SHP77 treated with DMSO at 0.1 percent for 48 hours (cell line): ENCODE results near the gene DDX54.

ENCODE experiments used
- DNase-seq: peaks from one replicate; lab custom pipeline; 2025; lab: John Stamatoyannopoulos, UW

The DDX54 gene

DNA sequence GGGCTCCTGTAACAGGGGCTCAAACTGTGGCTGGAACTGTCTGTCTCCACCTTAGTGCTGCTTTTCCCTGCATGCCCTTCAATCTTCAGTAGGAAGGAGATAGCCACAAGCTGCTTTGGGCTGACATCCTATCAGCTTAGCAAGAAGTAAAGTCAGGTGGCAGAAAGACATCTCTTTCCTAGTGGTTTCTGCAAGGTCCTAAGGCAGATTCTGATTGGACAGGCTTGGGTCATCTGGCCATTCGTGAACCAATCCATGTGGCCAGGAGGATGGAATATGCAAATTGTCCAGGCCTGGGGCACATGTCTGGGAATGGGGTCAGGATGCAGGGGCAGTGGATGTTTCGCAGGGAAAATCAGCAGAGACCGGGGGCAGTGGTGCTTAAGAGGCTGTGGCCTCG lies 5.5 kb upstream of the DDX54 start:
- DNase-seq = no peak

DNA sequence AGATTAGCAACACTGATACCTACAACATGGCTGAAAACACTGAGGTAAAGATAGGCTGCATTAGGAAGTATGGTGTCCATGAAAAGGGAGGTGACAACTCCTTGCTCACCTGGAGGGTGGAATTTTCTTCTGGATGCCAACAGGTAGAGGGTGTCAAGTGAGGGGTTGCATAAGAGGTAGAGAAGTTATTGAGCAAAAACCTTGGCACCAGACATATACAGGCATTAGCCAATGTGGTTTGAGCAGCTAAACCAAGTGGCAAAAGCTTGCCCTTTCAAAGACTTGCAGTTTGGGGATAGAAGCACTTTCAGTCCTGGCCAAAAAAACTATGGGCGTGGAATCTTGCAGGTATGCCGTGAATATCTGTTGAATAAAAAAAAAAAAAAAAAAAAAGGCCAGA lies 4.1 kb upstream of the DDX54 start:
- DNase-seq = no peak

DNA sequence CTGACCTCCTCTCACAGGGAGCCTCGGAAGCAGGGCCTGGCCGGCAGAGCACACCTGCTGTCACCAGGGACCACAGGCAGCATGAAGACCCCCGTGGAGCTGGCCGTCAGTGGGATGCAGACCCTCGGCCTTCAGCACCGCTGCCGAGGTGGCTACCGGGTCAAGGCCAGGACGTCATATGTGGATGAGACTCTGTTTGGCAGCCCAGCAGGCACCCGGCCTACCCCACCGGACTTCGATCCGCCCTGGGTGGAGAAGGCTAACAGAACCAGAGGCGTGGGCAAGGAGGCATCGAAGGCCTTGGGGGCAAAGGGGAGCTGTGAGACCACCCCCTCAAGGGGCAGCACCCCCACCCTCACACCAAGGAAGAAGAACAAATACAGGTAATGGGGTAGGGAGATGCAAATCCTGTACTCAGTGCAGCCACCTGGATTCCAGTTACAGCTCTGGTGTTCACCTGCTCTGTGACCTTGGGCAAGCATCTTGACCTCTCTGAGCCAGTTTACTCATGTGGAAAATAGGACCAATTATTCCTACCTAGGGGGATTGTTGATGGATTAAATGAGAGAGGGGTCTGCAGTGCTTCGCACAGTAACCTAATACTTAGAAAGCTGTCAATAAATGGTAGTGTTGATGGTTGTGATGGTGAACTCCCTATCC lies 1.5 kb upstream of the DDX54 start:
- no peak for DNase-seq

DNA sequence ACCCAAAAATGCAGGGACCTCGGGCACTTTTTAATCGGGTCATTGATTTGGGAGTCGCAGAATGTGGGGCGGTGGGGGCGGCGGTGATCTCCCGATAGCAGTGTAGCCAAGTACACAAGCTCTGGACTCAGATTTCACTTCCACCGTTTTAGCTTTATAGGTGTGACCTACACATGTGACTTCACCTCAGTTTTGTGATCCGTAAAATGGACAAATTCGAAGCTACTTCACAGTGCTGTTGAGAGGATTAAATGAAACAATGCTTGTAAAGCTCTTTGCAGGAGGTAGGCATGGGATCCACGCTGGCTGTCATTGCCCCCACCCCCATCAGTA lies 721 bp upstream of the DDX54 start:
- DNase-seq = no peak

DNA sequence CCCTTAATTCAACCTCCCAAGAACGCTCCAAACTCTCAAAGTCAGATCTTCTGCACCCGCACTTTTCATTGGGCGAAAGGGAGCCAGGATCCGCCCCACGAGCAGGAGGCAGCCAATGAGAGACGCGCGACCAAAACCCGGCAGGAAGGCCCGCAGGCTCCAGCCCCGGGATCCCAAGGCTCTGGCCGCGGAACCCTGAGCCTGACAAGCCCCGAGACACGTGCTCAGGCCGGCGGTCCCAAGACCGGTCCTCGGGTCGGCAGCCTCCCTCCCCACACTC lies 438 bp downstream of the DDX54 start:
- peak; percentile 57 for DNase-seq

DNA sequence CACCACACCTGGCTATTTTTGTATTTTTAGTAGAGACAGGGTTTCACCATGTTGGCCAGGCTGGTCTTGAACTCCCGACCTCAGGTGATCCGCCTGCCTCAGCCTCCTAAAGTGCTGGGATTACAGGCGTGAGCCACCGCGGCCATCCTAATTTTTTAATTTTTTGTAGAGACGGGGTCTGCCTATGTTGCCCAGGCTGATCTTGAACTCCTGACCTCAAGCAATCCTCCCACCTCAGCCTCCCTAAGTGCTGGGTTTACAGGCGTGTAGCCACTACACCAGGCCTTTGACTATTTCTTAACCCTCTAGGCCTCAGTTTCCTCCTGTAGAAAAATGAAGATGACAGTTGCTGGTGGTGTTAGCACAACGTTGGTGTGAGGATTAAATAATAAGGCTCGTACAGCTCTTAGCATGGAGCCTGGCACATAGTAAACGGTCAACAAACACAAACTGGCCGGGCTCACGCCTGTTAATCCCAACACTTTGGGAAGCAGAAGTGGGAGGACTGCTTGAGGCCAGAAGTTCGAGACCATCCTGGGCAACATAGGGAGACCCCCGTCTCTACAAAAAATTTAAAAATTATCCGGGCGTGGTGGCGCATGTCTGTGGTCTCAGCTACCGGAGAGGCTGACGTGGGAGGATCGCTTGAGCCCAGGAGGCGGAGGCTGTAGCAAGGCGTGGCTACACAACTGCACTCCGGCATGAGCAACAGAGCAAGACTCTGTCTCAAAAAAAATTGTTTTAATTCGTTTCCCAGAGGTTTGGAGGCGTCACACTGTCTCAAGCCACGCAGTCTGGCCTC lies 979 bp downstream of the DDX54 start:
- DNase-seq = no peak

DNA sequence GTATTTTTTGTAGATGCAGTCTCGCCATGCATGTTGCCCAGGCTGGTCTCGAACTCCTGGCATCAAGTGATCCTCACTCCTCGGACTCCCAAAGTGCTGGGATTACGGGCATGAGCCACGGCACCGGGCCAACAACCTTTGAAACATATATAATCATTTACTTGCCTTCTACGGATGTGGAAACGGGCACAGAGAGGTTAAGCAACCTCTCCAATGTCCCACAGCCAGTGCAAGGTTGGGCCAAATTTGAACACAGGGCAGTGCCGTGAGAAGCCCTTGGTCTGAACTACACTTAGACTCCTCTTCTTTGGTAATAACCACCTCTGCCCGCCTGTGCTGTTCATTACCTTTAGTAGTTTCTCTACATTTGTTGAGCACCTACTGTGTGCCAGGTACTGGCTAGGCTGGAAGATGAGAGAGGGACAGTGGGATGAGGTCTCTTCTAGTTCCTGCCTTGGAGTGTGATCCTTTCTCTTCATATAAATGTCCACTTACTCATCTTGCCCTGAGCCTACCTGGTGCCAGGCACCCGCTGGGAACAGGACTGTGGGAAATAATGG lies 2.2 kb downstream of the DDX54 start:
- no peak for DNase-seq

DNA sequence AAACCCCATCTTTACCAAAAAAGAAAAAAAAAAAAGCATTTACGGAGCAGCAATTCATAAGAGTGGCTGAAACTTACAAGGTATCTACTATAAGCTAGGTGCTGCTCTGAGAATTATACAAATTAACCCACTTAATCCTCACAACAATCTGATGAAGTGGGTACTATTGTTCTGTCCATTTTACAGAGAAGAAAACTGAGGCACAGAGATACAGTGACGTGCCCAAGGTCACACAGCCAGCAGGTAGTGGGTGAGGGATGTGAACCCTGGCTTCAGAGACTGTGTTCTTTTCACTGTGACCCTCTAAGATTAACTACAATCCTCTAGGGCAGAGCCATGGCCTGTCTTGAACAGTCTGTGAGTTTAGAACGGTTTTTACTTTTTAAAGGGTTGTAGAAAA lies 3.3 kb downstream of the DDX54 start:
- DNase-seq = no peak

DNA sequence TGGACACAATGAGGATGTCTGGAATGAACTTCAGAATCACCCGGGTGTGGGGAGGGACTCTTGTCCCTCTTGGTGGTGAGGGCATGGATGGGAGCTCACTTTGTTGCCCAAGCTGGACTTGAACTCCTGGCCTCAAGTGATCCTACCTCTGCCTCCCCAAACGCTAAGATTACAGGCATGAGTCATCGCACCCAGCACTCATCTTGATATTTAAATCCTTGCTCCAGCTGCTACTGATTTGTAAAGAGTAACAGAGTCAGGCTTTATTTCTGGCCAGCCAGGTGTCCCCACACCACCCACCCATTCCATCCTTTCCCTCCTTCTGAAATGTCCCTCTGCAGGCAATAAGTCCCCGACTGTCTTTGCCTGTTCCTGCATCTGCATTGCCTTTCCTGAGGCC lies 4.9 kb downstream of the DDX54 start:
- DNase-seq = no peak

DNA sequence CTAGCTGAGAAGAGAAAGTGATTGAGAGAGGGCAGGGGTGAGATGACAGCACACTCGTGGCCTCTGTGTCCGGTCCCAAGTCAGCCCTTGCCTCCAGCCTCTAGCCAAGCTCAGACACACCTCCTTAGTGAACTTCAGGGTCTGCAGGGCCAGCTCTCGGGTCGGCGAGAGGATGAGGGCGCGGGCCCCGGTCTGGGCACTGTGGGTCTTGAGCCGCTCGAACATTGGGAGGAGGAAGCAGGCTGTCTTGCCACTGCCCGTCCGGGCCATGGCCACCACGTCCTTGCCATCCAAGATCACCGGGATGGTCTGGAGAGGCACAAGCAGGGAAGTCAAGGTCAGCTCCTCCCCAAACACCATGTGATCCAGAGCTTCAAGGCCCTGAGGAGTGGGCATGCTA lies 6.3 kb downstream of the DDX54 start:
- DNase-seq = no peak

DNA sequence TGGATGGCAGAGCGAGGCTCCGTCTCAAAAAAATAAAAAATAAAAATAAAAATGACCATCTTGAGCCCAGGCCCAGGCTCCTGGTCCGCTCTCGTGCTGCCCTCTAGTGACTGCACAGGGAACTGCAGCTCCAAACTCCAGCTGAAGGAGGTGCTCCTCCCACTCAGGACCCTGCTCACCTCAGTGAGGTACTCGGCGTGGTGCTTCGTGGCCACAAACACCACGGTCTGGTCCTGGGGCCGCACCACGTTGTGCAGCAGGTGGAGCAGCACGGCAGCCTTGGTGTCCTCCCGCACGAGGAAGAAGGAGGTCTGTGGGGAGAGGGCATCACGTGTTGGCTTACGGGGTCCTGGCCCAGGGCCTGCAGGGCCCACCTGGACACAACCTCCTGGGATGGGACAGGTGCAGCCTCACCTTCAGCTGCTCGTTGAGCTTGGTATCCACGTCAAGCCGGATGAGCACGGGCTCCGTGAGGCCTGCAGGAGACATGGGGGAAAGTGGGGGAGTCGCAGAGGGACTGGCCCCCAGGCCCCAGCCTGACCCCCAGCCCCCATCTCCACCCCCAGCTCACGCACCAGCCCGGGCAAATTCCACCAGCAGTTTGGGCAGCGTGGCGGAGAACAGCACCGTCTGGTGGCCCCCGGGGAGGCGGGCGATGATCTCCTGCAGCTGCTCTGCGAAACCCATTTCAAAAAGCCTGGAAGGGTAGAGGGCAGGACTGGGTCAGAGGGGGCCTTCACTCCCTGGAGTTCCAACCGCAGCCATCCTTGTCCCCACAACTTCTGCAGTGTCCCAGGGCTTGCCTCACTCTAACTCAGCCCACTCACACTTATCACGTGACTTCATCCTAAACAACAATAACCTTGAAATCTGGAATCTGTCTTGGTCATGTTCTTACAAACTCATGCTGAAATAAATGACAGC lies 10.6 kb downstream of the DDX54 start:
- DNase-seq = no peak

DNA sequence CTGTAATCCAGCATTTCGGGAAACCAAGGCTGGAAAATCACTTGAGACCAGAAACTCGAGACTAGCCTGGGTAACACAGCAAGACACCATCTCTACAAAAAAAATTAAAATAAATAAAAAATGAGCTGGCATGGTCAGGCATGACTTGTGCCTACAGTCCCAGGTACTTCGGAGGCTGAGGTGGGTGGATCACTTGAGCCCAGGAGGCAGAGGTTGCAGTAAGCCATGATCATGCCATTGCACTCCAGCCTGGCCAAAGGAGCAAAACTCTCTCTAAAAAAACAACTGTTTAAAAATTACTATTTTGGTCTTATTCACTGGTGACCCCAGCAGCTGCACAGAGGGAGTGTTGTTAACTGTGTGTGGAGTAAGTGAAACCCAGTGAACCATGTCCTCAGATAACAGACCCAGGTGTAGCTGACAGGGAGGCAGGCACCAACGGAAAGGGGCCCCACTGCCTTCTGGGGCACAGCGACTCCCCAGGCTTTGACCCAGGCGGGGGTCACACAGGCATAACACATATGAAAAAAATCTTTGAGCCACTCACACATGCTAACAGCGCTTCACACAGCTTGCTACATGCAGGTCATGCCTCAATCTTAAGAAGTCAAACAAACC lies 12.1 kb downstream of the DDX54 start:
- no peak for DNase-seq

DNA sequence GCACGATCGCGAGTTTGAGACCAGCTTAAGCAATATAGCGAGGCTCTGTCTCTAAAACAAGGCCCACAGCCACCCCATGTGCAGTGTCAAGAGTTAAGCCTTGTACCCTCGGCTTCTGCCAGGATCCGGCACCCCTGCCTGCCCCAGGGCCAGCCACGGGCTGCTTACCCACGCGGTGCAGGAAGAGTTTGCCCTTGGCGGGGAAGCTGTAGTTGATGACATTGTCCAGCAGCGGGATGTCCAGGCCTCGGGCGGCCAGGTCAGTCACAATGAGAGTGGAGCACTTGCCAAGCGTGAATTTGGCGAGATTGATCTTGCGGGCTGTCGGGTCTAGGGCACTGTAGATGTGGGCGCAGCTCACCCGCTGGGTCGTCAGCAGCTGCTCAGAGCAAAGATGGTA lies 13.1 kb downstream of the DDX54 start:
- no peak for DNase-seq

DNA sequence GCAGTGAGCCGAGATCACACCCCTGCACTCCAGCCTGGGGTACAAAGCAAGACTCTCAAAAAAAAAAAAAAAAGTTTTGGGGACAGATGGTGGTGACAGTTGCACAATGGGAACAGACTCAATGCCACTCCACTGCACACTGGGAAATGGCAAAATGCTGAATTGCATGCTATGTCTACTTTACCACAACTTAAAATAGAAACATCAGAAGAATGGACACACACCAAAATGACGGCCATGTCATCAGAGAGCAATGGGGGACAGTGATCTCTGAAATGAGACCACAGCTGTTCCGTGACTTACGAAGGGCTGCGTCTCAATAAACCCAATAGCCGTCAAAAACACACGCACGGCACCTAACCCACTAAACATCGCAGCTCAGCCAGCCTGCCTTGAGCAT lies 13.7 kb downstream of the DDX54 start:
- no peak for DNase-seq

DNA sequence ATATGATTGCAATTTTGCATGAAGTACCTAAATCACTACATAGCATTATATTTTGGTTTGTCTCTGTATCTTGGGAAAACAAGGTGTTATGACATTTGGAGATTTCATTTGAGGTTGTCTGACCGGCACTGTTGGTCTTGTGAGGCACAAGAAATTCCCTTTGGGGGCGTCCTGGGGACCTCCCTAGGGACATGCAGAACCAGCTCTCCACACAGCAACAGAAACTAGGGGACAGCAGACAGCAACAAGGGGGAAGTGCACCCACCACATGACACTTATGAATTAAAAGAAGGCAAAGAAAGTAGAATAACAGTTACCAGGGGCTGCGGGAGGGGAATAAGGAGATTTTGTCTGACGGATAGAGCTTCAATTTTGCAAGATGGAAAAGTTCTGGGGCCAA lies 14.4 kb downstream of the DDX54 start:
- no peak for DNase-seq

DNA sequence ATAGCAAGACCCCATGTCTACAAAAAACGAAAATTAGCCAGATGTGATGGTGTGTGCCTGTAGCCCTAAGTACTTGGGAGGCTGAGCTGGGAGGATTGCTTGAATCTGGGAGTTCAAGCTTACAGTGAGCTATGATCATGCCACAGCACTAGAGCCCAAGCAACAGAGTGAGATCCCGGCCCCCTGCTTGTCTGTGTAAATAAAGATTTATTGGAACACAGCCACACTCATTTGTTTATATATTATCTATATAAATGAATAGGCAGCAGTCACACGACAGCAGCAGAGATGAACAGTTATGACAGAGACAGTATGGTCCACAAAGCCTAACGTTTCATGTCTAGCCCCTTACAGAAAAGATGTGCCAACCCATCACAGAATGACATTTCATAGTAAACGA lies 14.8 kb downstream of the DDX54 start:
- no peak for DNase-seq

DNA sequence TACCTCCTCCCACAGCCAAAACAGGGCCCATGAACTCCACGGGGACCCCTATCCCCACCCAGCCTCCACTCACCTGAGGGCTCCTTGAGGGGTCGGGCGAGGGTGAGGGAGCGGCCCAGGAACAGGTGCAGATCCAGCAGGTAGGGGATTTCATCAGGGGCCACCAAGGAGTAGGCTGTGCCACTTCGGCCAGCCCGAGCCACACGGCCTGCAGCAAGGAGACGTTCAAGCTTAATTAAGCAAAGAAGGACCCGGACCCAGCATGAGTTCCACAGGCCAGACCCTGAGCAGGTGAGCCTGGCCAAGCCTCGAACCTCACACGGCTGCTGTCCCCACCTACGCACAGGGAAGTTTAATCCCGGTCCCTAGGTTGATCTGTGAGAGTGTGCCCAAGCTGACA lies 15.6 kb downstream of the DDX54 start:
- no peak for DNase-seq

DNA sequence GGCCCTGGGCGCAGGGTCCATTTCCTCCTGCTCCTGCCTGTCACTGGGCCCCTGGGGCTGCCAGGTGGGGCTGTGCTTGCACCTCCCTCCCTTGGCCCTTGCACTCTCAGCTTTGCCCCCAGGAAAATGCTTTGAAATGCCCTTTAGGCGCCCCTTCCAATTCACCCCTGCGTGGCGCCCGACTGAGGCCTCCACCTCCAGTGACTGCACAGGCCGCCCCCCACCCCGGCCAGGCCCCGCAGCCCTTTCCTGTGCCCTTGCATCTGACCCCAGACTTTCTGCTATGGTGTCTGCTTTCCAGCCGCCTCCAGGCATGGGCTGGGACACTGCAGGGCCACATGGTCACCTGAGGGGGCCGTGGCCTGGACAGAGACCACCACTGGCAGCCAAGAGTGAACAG lies 17.4 kb downstream of the DDX54 start:
- no peak for DNase-seq

DNA sequence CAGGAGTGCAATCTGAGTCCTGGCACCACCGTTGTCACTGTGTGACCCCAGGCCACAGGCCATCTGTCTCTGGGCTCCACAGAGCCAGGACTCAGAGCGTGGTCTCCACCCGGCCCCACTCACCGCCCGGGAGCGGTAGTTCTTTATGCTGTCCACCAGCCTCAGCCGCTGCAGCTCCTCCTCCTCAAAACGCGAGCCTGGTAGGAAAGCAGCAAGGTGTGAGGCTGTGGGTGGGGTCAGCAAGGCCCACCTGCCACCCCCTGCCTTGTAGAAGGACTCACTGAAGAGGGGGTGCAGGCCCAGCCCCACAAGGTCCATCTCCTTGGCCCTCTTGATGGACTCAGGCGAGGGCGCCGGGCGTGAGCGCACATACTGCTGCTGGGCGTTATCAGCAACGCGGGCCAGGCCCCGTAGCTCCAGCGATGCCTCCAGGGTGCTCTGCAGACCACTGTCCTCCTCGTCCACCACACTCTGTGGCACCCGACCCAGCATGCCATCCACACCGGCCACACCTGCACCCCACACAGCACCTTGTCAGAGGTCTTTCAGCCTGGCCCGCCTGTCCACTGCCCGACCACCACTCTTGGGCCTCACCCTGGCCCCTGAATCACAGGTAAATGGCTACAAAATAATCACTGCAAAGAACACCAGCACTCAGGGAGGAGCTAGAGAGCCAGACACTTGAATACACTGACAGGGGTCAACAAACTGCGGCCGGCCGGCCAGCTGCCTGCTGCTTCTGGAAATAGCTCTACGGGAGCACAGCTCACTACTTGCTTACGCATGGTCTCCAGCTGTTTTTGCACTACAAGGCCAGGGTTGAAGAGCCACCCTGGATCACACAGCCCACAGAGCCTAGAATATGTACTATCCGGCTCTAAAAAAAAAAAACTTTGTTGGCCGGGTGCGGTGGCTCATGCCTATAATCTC lies 19.5 kb downstream of the DDX54 start:
- DNase-seq = no peak

DNA sequence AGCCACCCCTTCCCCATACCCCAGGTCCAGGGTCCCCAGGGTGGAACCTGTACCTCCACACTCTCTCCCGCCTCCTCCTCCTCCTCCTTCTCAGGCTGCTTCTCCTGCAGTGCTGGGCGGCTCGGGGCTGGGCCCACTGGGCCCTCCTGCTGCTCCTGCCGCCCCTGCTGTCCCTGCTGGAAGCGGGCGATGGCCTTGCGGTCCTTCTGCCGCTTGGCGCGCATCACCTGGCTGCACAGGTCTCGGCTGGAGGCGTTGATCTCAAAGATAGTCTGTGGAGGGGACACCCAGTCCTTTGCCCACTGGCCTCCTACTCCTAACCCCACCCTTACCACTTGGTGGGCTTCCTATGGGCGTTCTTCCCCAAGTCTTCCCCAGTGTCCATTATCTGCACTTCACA lies 21.3 kb downstream of the DDX54 start:
- DNase-seq = no peak

DNA sequence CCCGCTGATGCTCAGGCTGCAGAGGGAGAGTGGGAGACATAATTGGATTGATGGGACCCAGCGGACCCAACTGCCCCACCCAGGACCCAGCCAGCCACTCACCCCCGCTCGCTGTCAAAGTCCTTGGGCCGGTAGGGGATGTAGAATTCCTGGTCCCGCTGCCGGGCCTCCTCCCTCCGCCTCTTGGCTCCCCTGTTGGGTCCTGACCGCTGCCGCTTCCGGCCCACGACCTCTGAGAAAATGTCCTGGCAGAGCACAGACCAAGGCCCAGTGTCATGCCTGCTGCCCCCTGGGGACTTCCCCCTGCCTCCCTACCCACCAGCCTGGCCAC lies 22.3 kb downstream of the DDX54 start:
- no peak for DNase-seq
